Measurements from ENCODE around the gene LRRC71. TPM values are rescaled to one million over a fixed set of nuclear protein-coding genes. Genes with fewer than 3 reads are reported as not detected.

LRRC71 gene
- total and polyA plus RNA-seq, 10 donors, result 0.03 to 0.51 (median 0.33) TPM; not detected in 4

GRCh38 chr1:156901966-156902915 lies 18.2 kb upstream of the LRRC71 start:
- TF ChIP-seq POLR2AphosphoS5 (IDR thresholded peaks at IDR 0.05) (no peak), POLR2A (IDR thresholded peaks at IDR 0.05) (no peak)
- TF ChIP-seq, protein P1, sequence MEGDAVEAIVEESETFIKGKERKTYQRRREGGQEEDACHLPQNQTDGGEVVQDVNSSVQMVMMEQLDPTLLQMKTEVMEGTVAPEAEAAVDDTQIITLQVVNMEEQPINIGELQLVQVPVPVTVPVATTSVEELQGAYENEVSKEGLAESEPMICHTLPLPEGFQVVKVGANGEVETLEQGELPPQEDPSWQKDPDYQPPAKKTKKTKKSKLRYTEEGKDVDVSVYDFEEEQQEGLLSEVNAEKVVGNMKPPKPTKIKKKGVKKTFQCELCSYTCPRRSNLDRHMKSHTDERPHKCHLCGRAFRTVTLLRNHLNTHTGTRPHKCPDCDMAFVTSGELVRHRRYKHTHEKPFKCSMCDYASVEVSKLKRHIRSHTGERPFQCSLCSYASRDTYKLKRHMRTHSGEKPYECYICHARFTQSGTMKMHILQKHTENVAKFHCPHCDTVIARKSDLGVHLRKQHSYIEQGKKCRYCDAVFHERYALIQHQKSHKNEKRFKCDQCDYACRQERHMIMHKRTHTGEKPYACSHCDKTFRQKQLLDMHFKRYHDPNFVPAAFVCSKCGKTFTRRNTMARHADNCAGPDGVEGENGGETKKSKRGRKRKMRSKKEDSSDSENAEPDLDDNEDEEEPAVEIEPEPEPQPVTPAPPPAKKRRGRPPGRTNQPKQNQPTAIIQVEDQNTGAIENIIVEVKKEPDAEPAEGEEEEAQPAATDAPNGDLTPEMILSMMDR (IDR thresholded peaks at IDR 0.05 in 8 of 11, conservative IDR thresholded peaks at IDR 0.05 in 3 of 11), result no peak
- intact Hi-C loops (cut with DNase I; ENCODE audit: low total_unique reads), result no loop called here
- Histone ChIP-seq H3K27me3 (replicated peaks in 1 of 7) (peaks cover 0 to 36% (median 0%) of the 10 kb centered on the region in 7 donors), H3K27ac (peak overlapping the region in 5 of 8 donors; percentile 15 to 89 (median 68)), H3K9me3 (no peaks in the 10 kb centered on the region), H3K36me3 (peaks cover 0 to 14% (median 0%) of the 10 kb centered on the region in 6 donors), H3K4me3 (no peak overlapping the region), H3K4me1 (peaks cover 7 to 94% (median 47%) of the 10 kb centered on the region in 6 donors)
- DNase-seq, result no peak
- WGBS, 5 donors, result 66 to 81% (median 77%) methylated on average over 22 to 23 of the region's 23 CpGs

- Histone ChIP-seq H3K36me3 (peaks cover 0 to 26% (median 0%) of the 10 kb centered on the region in 6 donors), H3K27ac (peak overlapping the region in 6 of 8 donors; percentile 44 to 89 (median 58)), H3K27me3 (replicated peaks in 1 of 7) (peaks cover 0 to 25% (median 0%) of the 10 kb centered on the region in 7 donors), H3K4me1 (peaks cover 5 to 85% (median 37%) of the 10 kb centered on the region in 6 donors), H3K4me3 (no peak overlapping the region), H3K9me3 (no peaks in the 10 kb centered on the region)
- 74 to 85% (median 79%) methylated on average over 15 of the region's 15 CpGs for WGBS, 5 donors
- DNase-seq, result no peak
- TF ChIP-seq, protein P1 (IDR thresholded peaks at IDR 0.05 in 8 of 11, conservative IDR thresholded peaks at IDR 0.05 in 3 of 11), result no peak
- no peak for TF ChIP-seq POLR2A (IDR thresholded peaks at IDR 0.05)
- no peak for TF ChIP-seq POLR2AphosphoS5 (IDR thresholded peaks at IDR 0.05)
- intact Hi-C loops (cut with DNase I; ENCODE audit: low total_unique reads), result no loop called here
Observed at GRCh38 chr1:156903328-156904091, 16.9 kb upstream of the LRRC71 start.

DNA sequence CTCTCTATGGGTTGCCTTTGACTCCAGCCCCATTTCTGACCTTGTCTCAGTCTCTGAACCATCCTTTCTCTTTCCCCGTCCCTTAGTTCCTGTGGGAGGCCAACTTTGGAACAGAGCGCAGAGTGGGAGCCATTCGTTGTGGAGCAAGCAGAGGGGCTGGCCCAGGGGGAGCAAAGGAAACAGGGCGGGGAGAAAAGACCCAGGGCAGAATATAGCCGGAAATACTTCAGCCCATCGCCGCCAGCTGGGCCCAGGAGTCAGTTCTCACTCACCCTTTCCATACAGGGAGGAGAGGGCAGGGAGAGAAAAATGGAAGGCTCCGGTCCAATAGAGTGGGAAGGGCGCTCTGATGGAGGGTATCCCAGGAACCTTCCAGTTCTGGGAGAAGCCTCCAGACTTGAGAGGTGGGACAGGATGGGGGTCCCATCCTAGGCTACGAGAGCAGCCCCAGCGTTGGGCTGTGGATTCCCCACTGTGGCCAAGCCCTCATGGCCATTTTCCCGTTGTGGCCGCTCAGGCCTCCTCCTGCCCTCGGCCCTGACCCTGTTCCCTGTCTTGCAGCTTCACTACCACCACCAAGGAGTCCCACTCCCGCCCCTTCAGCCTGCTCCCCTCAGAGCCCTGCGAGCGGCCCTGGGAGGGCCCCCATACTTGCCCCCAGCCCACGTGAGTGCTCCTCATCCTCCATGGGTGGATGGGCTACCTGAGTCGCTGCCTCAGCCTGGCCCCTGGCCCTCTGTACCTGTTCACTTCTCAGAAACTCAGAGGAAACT lies 16.1 kb upstream of the LRRC71 start:
- Histone ChIP-seq H3K27ac (peak overlapping the region in 7 of 8 donors; percentile 41 to 89 (median 52)), H3K4me3 (no peak overlapping the region), H3K27me3 (replicated peaks in 1 of 7) (peaks cover 0 to 19% (median 0%) of the 10 kb centered on the region in 7 donors), H3K9me3 (no peaks in the 10 kb centered on the region), H3K4me1 (peaks cover 3 to 77% (median 29%) of the 10 kb centered on the region in 6 donors), H3K36me3 (peaks cover 0 to 34% (median 1%) of the 10 kb centered on the region in 6 donors)
- DNase-seq, result no peak
- 64 to 80% (median 79%) methylated on average over 18 to 19 of the region's 19 CpGs for WGBS, 5 donors
- intact Hi-C loops (cut with DNase I; ENCODE audit: low total_unique reads), result no loop called here
- TF ChIP-seq, protein P1 (IDR thresholded peaks at IDR 0.05 in 8 of 11, conservative IDR thresholded peaks at IDR 0.05 in 3 of 11), result no peak
- TF ChIP-seq POLR2AphosphoS5 (IDR thresholded peaks at IDR 0.05) (no peak), POLR2A (IDR thresholded peaks at IDR 0.05) (no peak)

All from spleen (tissue), 11 donors.